HG03571 (cell line): ENCODE data around the gene NAT16.
"Not testable (repeated sequence)": the region's sequence is repeated elsewhere in the genome, so short reads cannot be mapped to it uniquely, and the experiment has no call there.

ENCODE experiments used
- ATAC-seq: cut with Tn5 transposase; IDR thresholded peaks from one replicate; pipeline ENCODE4 v1.9.1; 2021; ENCODE audit not compliant: unreplicated experiment

The NAT16 gene

GRCh38 chr7:101129603-101130117, 50.4 kb downstream of the NAT16 start:
- ATAC-seq, result no peak

GRCh38 chr7:101128040-101128834, 51.9 kb downstream of the NAT16 start:
- no peak for ATAC-seq

GRCh38 chr7:101127460-101128039, 52.5 kb downstream of the NAT16 start:
- ATAC-seq, result no peak

GRCh38 chr7:101126651-101127459, 53.2 kb downstream of the NAT16 start, which contains the start of gene SERPINE1:
Gene SERPINE1 (plus strand): TSS chr7:101127104. CDS start chr7:101128394, 1,290 bp downstream.
- ATAC-seq, result no peak

GRCh38 chr7:101125989-101126650, 54.0 kb downstream of the NAT16 start:
- ATAC-seq, result no peak

GRCh38 chr7:101124376-101125056, 55.6 kb downstream of the NAT16 start:
- no peak for ATAC-seq

- no peak for ATAC-seq
These were observed 56.4 kb downstream of the NAT16 start for GRCh38 chr7:101123703-101124068.

- ATAC-seq, result no peak
These were observed 57.0 kb downstream of the NAT16 start for GRCh38 chr7:101122933-101123702.

- ATAC-seq, result no peak
These were observed 57.8 kb downstream of the NAT16 start for GRCh38 chr7:101121991-101122932.

- ATAC-seq, result not testable (repeated sequence)
These were observed 58.5 kb downstream of the NAT16 start for GRCh38 chr7:101121631-101121990.
